Fibroblast of peridontal ligament (primary cell): ENCODE measurements around the gene CCDC187.

Experiments
- DNase-seq: peaks from one replicate; pipeline ENCODE4 v3.0.0-alpha.2; 2010; ENCODE audit errors: extremely low read depth

The CCDC187 gene

GRCh38 chr9:136312436-136312835, 8.5 kb upstream of the CCDC187 start:
- peak; percentile 57 for DNase-seq

GRCh38 chr9:136312009-136312375, 8.1 kb upstream of the CCDC187 start:
- no peak for DNase-seq

DNA sequence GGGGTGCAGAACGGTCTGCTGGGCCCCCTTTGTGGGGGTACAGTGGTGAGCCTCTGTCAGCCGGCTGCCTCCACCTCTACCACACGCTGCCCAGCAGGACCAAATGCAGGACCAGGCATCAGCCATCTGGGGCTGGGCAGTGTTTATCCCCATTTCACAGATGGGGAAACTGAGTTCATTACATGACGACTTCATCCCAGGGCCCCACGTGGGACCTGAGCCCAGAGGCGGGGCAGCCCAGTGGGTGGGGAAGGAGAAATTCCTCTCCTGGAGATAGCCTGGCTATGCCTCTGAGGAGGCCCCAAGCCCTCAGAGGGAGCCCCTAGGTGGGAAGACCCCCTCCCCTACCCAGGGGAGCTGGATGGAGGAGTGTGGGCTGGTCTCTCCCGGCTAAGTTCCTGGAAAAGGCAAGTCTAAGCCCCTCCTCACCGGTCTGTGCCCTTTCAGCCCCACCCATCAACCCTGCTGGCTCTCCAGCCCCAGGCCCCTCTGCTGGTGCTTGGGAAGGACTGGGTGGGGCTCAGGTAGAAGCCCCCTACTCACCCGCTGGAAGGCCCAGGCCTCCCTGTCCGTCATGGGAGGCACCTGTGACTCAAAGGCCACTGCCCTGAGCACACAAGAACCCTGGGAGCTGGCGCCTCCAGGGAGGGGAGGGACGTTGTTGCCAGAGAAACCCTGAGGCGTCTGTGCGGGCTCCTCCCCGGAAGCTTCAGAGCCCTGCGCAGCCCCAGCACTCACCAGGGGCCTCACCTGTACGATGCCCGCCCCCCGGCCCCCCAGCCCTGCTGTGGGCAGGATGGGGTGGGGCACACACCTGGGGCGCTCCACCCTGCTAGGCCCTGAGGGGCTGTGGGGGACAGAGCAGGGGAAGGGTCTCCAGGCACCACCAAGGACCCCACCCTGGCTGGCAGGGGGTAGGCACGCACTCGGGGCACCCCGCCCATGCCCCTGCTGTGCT, 7.4 kb upstream of the CCDC187 start:
- DNase-seq: no peak

DNA sequence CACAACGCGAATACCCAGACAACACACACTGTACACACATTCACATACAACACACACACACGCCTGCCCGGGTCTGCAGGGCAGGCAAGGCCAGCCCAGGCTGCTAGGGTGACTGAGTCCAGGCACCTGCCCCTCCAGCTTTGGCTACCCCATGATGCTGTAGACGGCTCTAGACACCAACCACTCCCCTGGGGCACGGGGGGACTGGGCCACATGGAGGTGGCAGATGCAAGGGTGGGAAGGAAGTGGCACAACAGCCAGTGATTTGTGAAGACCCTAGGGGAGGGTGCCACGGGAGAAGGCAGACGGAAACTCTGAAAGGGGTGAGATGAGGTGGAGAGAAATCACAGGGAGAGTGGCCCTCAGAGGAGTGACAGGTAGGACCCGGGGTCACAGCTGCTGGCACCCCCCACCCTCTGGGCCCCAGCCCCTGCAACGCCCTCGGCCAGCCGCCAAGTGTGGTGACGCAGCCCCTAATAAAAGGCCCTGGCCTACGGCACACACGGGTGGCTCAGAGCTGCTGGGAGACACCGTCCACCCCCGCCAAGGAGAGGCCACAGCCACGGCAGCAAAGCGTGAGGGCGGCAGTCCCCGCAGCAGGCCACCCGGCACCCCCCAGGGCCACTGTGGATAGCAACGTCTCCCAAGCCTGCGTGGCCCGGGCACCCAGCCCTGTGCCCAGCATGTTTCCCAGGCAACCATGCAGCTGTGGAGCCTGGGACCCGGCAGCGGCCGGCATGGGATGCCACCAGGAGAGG, 6.6 kb upstream of the CCDC187 start:
- no peak for DNase-seq

DNA sequence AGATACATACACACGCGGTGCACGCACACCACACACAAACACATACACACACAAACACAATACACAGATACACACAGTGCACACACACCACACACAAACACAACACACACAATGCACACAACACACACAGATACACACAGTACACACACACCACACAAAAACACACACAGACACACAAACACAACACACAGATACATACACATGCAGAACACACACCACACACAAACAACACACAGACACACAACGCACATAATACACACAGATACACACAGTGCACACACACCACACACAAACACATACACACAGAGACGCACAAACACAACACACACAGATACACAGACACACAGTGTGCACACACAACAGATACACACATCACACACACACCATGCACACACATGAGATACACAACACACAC, 5.9 kb upstream of the CCDC187 start:
- no peak for DNase-seq

DNA sequence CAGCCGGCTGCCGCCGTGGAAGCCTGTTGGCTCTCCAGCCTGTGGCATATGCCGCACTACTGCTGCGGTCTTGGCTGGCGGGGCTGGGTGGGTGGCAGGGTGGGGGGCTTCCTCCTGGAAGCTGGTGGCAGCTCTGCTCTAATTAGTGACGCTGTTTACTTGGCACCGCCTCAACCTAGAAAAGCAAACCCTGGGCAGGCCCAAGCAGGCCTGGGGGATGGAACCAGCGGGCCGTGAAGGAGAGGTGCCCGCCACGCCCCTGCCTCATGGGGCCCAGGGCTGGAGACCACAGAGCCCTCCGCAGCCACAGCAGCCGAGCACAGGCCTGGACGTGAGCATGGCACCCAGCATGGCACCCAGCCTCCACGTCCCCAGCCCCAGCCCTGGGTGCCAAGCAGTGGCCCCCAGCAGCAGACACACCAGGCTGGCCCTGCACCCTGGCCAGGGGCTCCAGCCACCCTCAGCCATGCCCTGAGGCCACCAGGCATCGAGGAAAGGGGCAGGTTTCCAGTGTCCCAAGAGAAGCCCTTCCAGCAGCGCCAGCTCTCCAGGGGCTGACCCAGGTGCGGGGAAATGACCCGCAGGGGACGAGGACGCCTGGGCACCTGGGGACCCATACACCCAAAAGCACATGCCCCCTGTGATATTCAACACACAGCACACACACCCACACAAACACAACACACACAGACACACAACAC, 5.4 kb upstream of the CCDC187 start:
- no peak for DNase-seq

- DNase-seq: no peak
Observed at GRCh38 chr9:136308702-136309053, 4.8 kb upstream of the CCDC187 start.

DNA sequence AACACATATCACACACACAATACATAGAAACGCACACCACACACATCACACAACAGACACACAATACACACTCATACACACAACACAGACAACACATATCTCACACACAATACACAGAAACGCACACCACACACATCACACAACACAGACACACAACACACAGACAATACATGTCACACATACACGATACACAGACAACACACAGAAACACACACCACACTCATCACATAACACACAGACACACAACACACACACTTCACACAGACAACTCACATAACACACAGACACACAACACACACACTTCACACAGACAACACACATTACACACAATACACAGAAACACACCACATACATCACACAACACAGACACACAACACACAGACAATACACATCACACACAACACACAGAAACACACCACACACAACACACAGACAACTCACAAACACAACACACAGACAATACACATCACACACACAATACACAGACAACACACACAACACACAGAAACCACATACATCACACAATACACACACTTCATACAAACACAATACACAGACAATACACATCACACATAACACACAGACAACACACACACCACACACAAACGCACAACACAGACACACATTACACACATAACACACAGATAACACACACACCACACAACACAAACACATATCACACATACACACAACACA, 4.3 kb upstream of the CCDC187 start:
- DNase-seq: no peak

GRCh38 chr9:136307215-136307750, 3.4 kb upstream of the CCDC187 start:
- no peak for DNase-seq

- DNase-seq: no peak
Observed at GRCh38 chr9:136306211-136307208, 2.6 kb upstream of the CCDC187 start.

DNA sequence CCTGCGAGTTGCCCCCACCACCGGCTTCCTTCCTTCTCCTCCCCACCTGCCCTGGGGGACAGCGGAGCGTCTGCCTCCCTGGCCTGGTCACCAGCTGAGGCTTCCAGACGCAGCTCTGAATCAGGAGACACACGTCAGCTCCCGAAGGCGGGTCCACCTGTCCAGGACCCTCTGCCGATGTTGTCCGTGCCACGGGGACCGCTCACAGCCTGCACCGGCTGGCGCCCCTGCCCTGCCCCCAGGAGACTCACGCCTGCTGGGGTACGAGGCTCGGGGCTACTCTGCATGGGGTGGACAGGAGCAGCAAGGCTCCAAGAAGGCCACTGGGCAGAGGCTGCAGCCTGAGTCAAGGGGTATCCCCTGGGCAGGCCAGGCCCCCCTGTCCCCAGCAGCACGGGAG, 1.9 kb upstream of the CCDC187 start:
- DNase-seq: no peak

DNA sequence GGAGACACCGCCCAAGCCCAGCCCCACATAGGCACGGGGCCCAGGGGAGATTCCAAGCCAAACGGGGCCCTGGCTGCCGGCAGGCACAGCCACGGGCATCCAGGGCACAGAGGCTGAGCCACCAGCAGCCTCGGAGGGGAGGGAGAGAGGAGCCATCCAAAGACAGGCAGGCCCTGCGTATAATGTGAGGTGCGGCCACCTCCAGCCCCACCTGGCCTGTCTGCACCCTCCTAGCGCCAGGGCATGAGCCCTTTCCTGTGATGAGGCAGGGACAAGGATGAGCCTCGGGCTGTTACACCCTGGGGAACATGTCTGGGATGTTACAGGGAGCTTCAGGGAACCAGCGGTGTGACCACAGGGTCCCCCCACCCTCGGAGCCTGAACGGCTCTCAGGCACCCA, 1.1 kb upstream of the CCDC187 start:
- no peak for DNase-seq

- DNase-seq: no peak
Observed at GRCh38 chr9:136304456-136304855, 562 bp upstream of the CCDC187 start.

GRCh38 chr9:136303066-136303824, 649 bp downstream of the CCDC187 start:
- DNase-seq: no peak

DNA sequence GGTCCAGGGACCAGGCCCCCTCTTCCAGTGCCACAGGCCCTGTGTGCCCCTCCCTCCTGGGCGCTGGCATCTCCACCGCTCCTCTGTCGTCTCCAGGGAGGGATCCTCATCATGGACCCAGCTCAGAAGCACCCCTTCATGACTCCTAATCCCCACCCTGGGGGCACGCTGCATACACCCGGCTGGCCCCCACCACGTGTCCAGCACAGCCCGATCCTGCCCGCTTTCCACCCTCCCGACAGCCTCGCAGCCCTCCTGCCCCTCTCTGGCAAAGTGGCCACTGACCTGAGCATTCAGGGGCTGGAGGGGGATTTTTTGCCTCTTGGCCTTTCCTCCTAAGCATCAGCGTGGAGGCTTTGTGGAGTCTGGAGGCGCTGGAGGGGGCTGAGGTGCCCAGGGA, 1.4 kb downstream of the CCDC187 start:
- no peak for DNase-seq

- no peak for DNase-seq
Observed at GRCh38 chr9:136300866-136301265, 3.0 kb downstream of the CCDC187 start.

- no peak for DNase-seq
Observed at GRCh38 chr9:136300016-136300545, 3.8 kb downstream of the CCDC187 start.

DNA sequence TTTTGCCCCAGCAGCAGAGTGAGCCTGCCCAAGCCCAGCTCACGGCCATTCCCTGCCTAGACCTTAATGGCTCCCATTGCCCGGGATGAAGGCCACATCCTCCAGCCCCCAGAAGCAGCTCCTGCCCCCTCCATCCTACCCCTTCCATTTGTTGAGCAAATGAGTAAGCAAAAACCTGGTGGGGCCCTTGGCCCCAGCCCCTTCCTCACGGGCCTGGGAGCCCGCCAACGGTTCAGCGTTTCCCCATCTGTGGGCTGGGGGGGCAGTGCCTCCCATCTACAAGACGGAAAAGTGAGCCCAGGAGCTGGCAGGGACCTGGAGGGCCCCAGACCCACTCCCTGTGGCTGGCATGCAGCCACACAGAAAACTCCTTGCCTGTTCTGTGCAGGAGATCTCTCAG, 4.4 kb downstream of the CCDC187 start:
- DNase-seq: no peak

- DNase-seq: no peak
Observed at GRCh38 chr9:136299116-136299515, 4.8 kb downstream of the CCDC187 start.
